Urinary bladder (tissue), 4 donors: ENCODE data around the gene ZNF205. TPM values are rescaled to one million over a fixed set of nuclear protein-coding genes. Genes with fewer than 3 reads are reported as not detected.

Source experiments
- DNase-seq: peaks from one replicate; pipeline ENCODE4 v3.0.0-alpha.2; 2015; ENCODE audit errors: extremely low spot score
- H3K27ac ChIP-seq: one replicate; pipeline ENCODE4 v1.5.1; 2013; ENCODE audit warnings: low read depth, mild to moderate bottlenecking, moderate library complexity
- H3K36me3 ChIP-seq: one replicate; pipeline ENCODE4 v1.6.1; 2013; ENCODE audit warnings: mild to moderate bottlenecking, moderate library complexity; ENCODE audit not compliant: insufficient read depth
- H3K4me1 ChIP-seq: one replicate; pipeline ENCODE4 v1.6.1; 2013; ENCODE audit warnings: mild to moderate bottlenecking, moderate library complexity; ENCODE audit not compliant: insufficient read depth
- H3K4me3 ChIP-seq: one replicate; pipeline ENCODE4 v1.5.1; 2013; ENCODE audit warnings: low read depth, low read length
- WGBS: extraction: QIAGEN DNeasy Blood & Tissue Kit; methylation state at CpG from one replicate; pipeline ENCODE4 v1.1.7; 2013; 5-methylcytosine and 5-hydroxymethylcytosine counted together
- polyA plus RNA-seq: library from polyadenylated mRNA; stranded (reverse); fragments of 200-250 nt; gene quantifications from one replicate; pipeline ENCODE4 v1.2.3, GENCODE V29; 2013
- total RNA-seq: library from RNA; depleted of rRNA; stranded (reverse); fragments of >200 nt; gene quantifications from one replicate; pipeline ENCODE4 v1.2.3, GENCODE V29; 2014
- donor health status: healthy with polysubstance abuse.
- donor health status: healthy.

The ZNF205 gene
- total and polyA plus RNA-seq, 2 donors, result 8.9 to 16.4 TPM

- 95% methylated on average over 71 of the region's 71 CpGs for WGBS
- no peaks in the 10 kb centered on the region for H3K4me1 ChIP-seq
- DNase-seq, result no peak
- no peak overlapping the region for H3K27ac ChIP-seq
- H3K4me3 ChIP-seq, result no peak overlapping the region
- no peaks in the 10 kb centered on the region for H3K36me3 ChIP-seq
Observed at GRCh38 chr16:3088925-3089716, 23.3 kb upstream of the ZNF205 start.

- H3K4me1 ChIP-seq, result no peaks in the 10 kb centered on the region
- WGBS, result 96% methylated on average over 81 of the region's 81 CpGs
- DNase-seq, result no peak
- no peak overlapping the region for H3K27ac ChIP-seq
- H3K4me3 ChIP-seq, result no peak overlapping the region
- H3K36me3 ChIP-seq, result no peaks in the 10 kb centered on the region
Observed at GRCh38 chr16:3089717-3090592, 22.4 kb upstream of the ZNF205 start.

GRCh38 chr16:3091551-3091950 lies 20.8 kb upstream of the ZNF205 start:
- no peak overlapping the region for H3K27ac ChIP-seq
- no peaks in the 10 kb centered on the region for H3K4me1 ChIP-seq
- H3K36me3 ChIP-seq, result no peaks in the 10 kb centered on the region
- 82% methylated on average over 8 of the region's 8 CpGs for WGBS
- no peak for DNase-seq
- no peak overlapping the region for H3K4me3 ChIP-seq

- Histone ChIP-seq H3K27ac (no peak overlapping the region), H3K4me1 (no peaks in the 10 kb centered on the region), H3K4me3 (no peak overlapping the region), H3K36me3 (no peaks in the 10 kb centered on the region)
- WGBS, result 60% methylated on average over 20 of the region's 20 CpGs
- DNase-seq, result no peak
Observed at GRCh38 chr16:3092501-3092941, 19.9 kb upstream of the ZNF205 start.

- no peaks in the 10 kb centered on the region for H3K36me3 ChIP-seq
- no peak overlapping the region for H3K27ac ChIP-seq
- H3K4me3 ChIP-seq, result no peak overlapping the region
- 90% methylated on average over 22 of the region's 22 CpGs for WGBS
- no peaks in the 10 kb centered on the region for H3K4me1 ChIP-seq
- DNase-seq, result no peak
Observed at GRCh38 chr16:3094289-3095027, 17.9 kb upstream of the ZNF205 start.

- H3K36me3 ChIP-seq, result no peaks in the 10 kb centered on the region
- no peak overlapping the region for H3K4me3 ChIP-seq
- DNase-seq, result no peak
- 48% methylated on average over 4 of the region's 4 CpGs for WGBS
- H3K27ac ChIP-seq, result no peak overlapping the region
- H3K4me1 ChIP-seq, result no peaks in the 10 kb centered on the region
Observed at GRCh38 chr16:3095869-3096268, 16.5 kb upstream of the ZNF205 start.

GRCh38 chr16:3096362-3096761 lies 16.0 kb upstream of the ZNF205 start:
- DNase-seq, result no peak
- no peak overlapping the region for H3K27ac ChIP-seq
- WGBS, result 83% methylated on average over 6 of the region's 6 CpGs

GRCh38 chr16:3097266-3097665 lies 15.1 kb upstream of the ZNF205 start:
- no peaks in the 10 kb centered on the region for H3K4me1 ChIP-seq
- no peaks in the 10 kb centered on the region for H3K36me3 ChIP-seq
- WGBS, result 35% methylated on average over 8 of the region's 8 CpGs
- no peak for DNase-seq
- no peak overlapping the region for H3K27ac ChIP-seq
- H3K4me3 ChIP-seq, result no peak overlapping the region

More at GRCh38 chr16:3096362-3096761, 16.0 kb upstream of the ZNF205 start:
- no peaks in the 10 kb centered on the region for H3K4me1 ChIP-seq
- H3K36me3 ChIP-seq, result no peaks in the 10 kb centered on the region
- no peak overlapping the region for H3K4me3 ChIP-seq

GRCh38 chr16:3098459-3099394 lies 13.7 kb upstream of the ZNF205 start, which contains the start of gene ZSCAN10:
TSS of gene ZSCAN10 (minus strand) at chr16:3099294. CDS start at chr16:3092937, 6,357 bp downstream.
- H3K4me1 ChIP-seq, result no peaks in the 10 kb centered on the region
- no peaks in the 10 kb centered on the region for H3K36me3 ChIP-seq
- H3K4me3 ChIP-seq, result no peak within 1 kb of the TSS
- H3K27ac ChIP-seq, result no peak within 1 kb of the TSS
- DNase-seq, result no peak
- WGBS, result 26% methylated on average over 21 of the region's 21 CpGs

GRCh38 chr16:3099395-3099731 lies 13.0 kb upstream of the ZNF205 start:
- Histone ChIP-seq H3K36me3 (no peaks in the 10 kb centered on the region), H3K27ac (no peak overlapping the region), H3K4me1 (no peaks in the 10 kb centered on the region), H3K4me3 (no peak overlapping the region)
- DNase-seq, result no peak
- 32% methylated on average over 5 of the region's 5 CpGs for WGBS

- WGBS, result 3% methylated on average over 39 of the region's 39 CpGs
- Histone ChIP-seq H3K36me3 (no peaks in the 10 kb centered on the region), H3K4me3 (no peak overlapping the region), H3K4me1 (no peaks in the 10 kb centered on the region), H3K27ac (no peak overlapping the region)
- DNase-seq, result peak; percentile 54
Observed at GRCh38 chr16:3099732-3100499, 12.5 kb upstream of the ZNF205 start.
